AG04450 (cell line): ENCODE measurements around the gene STT3B. TPM values are rescaled to one million over a fixed set of nuclear protein-coding genes. Genes with fewer than 3 reads are reported as not detected.

Source experiments
- CTCF ChIA-PET: fragments of 300-600, 350-600 bp; formaldehyde crosslinking; extraction: SDS; loops from one replicate; lab custom pipeline; 2022; ENCODE audit warnings: antibody characterized with exemption, inconsistent platforms; lab: Charles Lee
- POLR2A ChIA-PET: fragments of 350-600 bp; formaldehyde crosslinking; extraction: SDS; loops from one replicate; lab custom pipeline; 2021; ENCODE audit warnings: antibody characterized with exemption, inconsistent platforms; lab: Yijun Ruan, JAX
- DNase-seq: peaks from one replicate; pipeline ENCODE4 v3.0.0-alpha.2; 2011; ENCODE audit warnings: low read depth, low spot score
- H3K27ac ChIP-seq: one replicate; pipeline ENCODE4 v1.5.1; 2012; ENCODE audit warnings: low read depth, low read length, control low read depth
- H3K27me3 ChIP-seq: one replicate; pipeline ENCODE4 v1.6.0; 2012; ENCODE audit warnings: low read length; ENCODE audit not compliant: control insufficient read depth, insufficient read depth
- H3K4me3 ChIP-seq: 2 replicates; pipeline ENCODE4 v1.5.1; 2011; ENCODE audit warnings: mild to moderate bottlenecking, low read depth, low read length, control low read depth
- H3K9me3 ChIP-seq: 2 replicates; pipeline ENCODE4 v1.5.1; 2012; ENCODE audit warnings: low read length; ENCODE audit not compliant: control insufficient read depth, insufficient read depth
- CTCF ChIP-seq: IDR thresholded peaks from 2 replicates; pipeline ENCODE4 v1.5.1; 2011; ENCODE audit warnings: low read depth, low read length, control low read depth, inconsistent platforms
- polyA minus RNA-seq: library from RNA; depleted of rRNA, polyadenylated mRNA; stranded (reverse); fragments of >200 nt; gene quantifications from 2 replicates; pipeline ENCODE4 v1.2.3, GENCODE V29; 2011; rRNA and poly(A)+ RNA removed
- polyA plus RNA-seq: library from polyadenylated mRNA; depleted of rRNA; stranded (reverse); fragments of >200 nt; gene quantifications from 2 replicates; pipeline ENCODE4 v1.2.3, GENCODE V29; 2011; rRNA removed

The STT3B gene
- 79.3 and 112 TPM in 2 replicates for polyA plus RNA-seq
- polyA minus RNA-seq, result 50.4 and 115 TPM in 2 replicates

DNA sequence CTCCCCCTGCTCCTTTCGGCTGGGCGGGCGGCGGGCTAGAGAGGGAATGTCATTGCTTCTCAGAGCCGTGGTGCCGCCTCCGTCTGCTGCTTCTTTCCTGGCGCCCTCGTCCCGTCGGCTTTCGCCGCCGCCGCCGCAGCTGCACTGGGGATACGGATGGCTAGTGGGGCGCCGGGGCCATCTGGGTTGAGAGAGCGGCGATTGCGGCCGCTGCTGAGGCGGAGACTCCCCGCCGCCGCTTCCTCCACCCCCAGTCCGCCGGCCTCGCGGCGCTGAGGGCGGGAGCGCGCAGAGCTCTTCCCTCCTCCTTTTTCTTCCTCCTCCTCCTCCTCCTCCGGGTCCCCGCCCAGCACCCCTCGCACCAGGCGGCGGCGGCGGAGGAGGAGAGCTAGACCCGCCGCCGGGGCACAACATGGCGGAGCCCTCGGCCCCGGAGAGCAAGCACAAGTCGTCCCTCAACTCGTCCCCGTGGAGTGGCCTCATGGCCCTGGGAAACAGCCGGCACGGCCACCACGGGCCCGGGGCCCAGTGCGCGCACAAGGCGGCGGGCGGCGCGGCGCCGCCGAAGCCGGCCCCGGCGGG lies at the start of gene STT3B:
Gene STT3B (plus strand): TSS at position 339 of the 582 bp plus-strand sequence. CDS start 74 bp downstream, at position 413.
- Histone ChIP-seq H3K9me3 (no peaks in the 10 kb centered on the region; the same call in 1 of the 2 replicates), H3K27me3 (no peaks in the 10 kb centered on the region), H3K4me3 (peak within 1 kb of the TSS; percentile 84), H3K27ac (peak within 1 kb of the TSS; percentile 99)
- CTCF ChIA-PET, result interaction anchor here (0.6 to 2.7 kb wide), 8 partner anchors 9 to 1557 kb away, joined by 3 to 13 read pairs (median 6); no protein-coding TSS in a partner anchor
- TF ChIP-seq CTCF, result no peak
- DNase-seq, result peak; percentile 55
- POLR2A ChIA-PET, result interaction anchor here (0.6 to 2.3 kb wide), 13 partner anchors 10 to 763 kb away, joined by 3 to 16 read pairs (median 3); no protein-coding TSS in a partner anchor

DNA sequence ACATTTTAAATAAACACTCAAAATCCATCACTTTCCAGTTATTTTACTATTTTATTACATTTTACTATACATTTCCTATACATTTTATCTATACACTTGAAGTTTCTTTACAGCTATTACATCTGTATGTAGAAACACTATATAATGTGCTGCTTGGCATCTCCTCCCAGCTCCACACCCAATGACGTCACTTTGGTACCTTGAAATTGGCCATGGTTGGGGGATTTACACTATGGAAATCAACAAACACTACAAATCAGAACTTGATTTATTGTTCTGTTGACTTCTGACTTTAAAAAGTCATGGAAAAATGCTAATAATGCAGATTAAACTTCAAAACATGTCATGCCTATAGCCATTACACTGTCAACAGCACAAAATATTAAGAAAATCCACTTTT lies 48.9 kb upstream of the STT3B start:
- ChIA-PET CTCF (no interaction called here), POLR2A (no interaction called here)
- Histone ChIP-seq H3K27me3 (peaks cover 4% of the 10 kb centered on the region), H3K4me3 (no peak overlapping the region), H3K9me3 (no peaks in the 10 kb centered on the region), H3K27ac (no peak overlapping the region)
- no peak for TF ChIP-seq CTCF
- no peak for DNase-seq

DNA sequence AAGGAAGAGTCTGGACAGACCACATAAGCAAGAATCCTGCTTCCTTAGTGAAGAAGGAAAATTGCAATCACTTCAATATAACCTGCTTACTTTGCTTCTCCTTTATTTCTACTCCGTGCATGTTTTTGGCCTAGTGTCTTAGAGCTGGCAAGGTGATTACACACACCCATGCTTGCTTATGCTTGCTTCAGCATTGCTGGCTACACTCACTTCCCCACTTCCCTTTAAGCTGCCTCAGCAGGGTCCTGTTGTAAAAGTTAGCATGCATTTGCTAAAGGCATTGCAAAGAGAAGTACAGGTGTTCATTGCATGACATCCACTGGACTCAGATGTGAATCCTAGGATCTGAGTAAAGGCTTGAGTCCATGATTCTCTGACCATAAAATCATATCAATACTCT lies 47.5 kb upstream of the STT3B start:
- ChIA-PET CTCF (no interaction called here), POLR2A (no interaction called here)
- no peaks in the 10 kb centered on the region for H3K9me3 ChIP-seq
- no peak overlapping the region for H3K4me3 ChIP-seq
- DNase-seq, result no peak
- no peak for TF ChIP-seq CTCF
- H3K27me3 ChIP-seq, result peaks cover 4% of the 10 kb centered on the region
- H3K27ac ChIP-seq, result no peak overlapping the region

GRCh38 chr3:31486865-31487533 lies 45.7 kb upstream of the STT3B start:
- CTCF ChIA-PET, result no interaction called here

More at GRCh38 chr3:31486865-31487533, 45.7 kb upstream of the STT3B start:
- DNase-seq, result no peak
- H3K4me3 ChIP-seq, result no peak overlapping the region
- no peak for TF ChIP-seq CTCF
- no peak overlapping the region for H3K27ac ChIP-seq
- H3K9me3 ChIP-seq, result peaks cover 3% of the 10 kb centered on the region
- POLR2A ChIA-PET, result no interaction called here
- H3K27me3 ChIP-seq, result peaks cover 4% of the 10 kb centered on the region
